AG09309 (cell line): Measurements from ENCODE around the gene AKT2.

Experiments used
- DNase-seq: peaks from one replicate; pipeline ENCODE4 v3.0.0-alpha.2; 2010; ENCODE audit warnings: low read depth
- H3K4me3 ChIP-seq: 2 replicates; pipeline ENCODE4 v1.5.1; 2011; ENCODE audit warnings: mild to moderate bottlenecking, low read depth, low read length, moderate library complexity; ENCODE audit not compliant: control insufficient read depth
- TF ChIP-seq, protein P1 (sequence below): IDR thresholded peaks from 2 replicates; pipeline ENCODE4 v1.5.1; 2011; ENCODE audit warnings: mild to moderate bottlenecking, low read depth, low read length, inconsistent platforms; ENCODE audit not compliant: insufficient read depth, control insufficient read depth; ENCODE audit errors: missing control alignments

Gene AKT2

DNA sequence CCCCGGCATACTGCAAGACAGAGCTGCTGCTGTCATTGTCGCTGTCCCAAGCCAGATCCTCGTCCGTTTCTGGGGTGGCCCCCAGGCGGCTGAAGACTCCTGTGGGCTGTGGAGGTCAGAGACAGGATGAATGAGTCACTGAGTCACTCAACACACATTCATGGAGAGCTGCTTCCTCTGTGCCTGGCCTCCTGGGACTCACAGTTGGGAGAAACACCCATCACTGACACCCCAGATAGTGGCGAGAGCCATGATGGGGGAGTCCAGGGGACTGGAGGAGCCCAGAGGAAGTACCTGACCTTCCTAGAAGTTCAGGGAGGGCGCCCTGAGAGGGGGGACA lies 37.1 kb upstream of the AKT2 start:
- H3K4me3 ChIP-seq, result no peak overlapping the region
- TF ChIP-seq, protein P1, sequence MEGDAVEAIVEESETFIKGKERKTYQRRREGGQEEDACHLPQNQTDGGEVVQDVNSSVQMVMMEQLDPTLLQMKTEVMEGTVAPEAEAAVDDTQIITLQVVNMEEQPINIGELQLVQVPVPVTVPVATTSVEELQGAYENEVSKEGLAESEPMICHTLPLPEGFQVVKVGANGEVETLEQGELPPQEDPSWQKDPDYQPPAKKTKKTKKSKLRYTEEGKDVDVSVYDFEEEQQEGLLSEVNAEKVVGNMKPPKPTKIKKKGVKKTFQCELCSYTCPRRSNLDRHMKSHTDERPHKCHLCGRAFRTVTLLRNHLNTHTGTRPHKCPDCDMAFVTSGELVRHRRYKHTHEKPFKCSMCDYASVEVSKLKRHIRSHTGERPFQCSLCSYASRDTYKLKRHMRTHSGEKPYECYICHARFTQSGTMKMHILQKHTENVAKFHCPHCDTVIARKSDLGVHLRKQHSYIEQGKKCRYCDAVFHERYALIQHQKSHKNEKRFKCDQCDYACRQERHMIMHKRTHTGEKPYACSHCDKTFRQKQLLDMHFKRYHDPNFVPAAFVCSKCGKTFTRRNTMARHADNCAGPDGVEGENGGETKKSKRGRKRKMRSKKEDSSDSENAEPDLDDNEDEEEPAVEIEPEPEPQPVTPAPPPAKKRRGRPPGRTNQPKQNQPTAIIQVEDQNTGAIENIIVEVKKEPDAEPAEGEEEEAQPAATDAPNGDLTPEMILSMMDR, result no peak
- DNase-seq, result no peak

DNA sequence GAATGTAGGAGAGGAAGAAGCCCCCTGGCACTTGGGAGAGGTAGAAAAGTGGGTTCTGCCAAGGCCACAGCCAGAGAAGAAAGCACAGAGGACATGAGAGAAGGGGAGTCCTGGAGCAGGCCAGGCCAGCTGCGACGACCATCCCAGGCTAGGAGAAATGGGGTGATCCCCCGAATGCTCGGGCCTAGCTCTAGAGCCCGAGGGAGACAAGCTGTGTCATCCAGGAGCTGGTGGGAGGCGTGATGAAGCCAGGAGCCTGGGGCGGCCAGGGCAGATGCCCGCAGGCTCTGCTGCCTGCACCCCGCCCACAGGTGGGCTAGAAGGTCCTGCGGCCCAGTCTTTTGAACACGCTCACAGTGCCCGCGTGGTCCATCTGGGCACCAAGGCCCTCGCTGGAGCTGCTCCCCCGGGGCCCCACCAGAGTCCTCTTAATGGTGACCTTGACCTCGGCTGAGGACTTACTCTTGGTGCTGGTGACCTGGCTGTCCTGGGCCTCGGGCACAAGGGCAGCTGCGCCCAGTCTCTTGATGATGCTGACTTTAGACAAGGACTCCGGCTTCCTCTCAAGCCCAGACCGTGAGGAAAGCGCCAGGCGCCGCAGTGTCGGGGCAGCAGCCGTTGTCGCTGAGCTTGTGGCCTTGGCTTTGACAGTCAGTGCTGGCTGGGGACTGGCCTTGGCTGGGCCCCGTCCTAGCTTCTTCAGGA lies 36.6 kb upstream of the AKT2 start:
- no peak for DNase-seq
- no peak overlapping the region for H3K4me3 ChIP-seq
- TF ChIP-seq, protein P1, result no peak

DNA sequence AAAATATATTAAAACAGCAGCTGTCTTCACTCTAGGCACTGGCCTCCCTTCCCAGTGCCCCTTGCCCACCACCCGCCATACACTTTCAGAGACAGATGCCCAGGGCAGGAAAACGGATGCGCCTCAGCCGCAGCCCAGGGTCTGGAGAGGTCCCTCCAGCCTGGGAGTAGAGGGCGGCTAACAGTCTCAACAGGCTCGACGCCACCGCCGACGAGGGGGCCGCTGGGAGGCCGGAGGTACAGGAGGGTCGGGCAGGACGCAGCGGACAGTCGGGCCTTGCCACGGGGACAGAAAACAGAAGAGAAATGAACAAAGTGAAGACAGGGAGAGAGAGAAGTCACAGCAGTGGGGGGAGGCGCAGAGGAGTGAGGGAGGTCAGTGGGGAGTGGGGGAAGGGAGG lies 35.9 kb upstream of the AKT2 start:
- TF ChIP-seq, protein P1, result no peak

DNA sequence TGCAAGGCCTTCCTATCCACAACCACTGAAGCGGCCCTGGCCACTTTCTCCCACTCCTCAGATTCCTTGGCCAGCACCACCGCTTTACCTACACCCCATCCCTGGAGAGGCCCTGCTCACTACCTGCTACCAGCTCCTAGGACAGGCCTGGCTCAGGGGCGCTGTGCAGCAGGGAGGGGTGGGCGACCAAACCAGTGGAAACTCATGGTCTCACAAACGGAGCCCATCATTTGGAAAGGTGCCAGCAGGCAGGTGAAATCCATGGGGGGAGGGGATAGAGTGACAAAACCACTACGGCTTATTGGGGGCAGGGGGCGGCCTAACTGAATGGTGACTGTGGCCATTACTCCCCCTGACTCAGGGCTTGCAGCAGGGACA lies 35.4 kb upstream of the AKT2 start:
- TF ChIP-seq, protein P1, result no peak
- DNase-seq, result no peak
- no peak overlapping the region for H3K4me3 ChIP-seq

More for the DNA sequence above, 35.9 kb upstream of the AKT2 start:
- no peak for DNase-seq
- H3K4me3 ChIP-seq, result no peak overlapping the region

DNA sequence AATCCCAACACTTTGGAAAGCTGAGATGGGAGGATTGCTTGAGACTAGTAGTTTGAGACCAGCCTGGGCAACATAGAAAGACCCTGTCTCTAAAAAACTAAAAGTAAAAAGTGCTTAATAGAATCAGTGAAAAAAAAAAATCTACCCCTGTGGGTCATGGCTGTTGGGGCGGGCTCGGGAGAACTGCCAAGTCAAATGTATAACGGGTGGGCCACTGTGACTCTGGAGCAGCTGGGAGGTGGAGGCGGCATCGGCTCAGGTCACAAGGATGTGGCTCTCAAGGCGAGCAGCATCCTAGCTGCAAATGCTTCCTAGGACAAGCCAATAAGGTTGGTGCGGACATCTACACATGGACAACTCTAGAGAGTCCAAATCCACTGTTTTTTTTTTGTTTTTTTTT lies 32.2 kb upstream of the AKT2 start:
- TF ChIP-seq, protein P1, result no peak
- no peak overlapping the region for H3K4me3 ChIP-seq
- DNase-seq, result no peak

DNA sequence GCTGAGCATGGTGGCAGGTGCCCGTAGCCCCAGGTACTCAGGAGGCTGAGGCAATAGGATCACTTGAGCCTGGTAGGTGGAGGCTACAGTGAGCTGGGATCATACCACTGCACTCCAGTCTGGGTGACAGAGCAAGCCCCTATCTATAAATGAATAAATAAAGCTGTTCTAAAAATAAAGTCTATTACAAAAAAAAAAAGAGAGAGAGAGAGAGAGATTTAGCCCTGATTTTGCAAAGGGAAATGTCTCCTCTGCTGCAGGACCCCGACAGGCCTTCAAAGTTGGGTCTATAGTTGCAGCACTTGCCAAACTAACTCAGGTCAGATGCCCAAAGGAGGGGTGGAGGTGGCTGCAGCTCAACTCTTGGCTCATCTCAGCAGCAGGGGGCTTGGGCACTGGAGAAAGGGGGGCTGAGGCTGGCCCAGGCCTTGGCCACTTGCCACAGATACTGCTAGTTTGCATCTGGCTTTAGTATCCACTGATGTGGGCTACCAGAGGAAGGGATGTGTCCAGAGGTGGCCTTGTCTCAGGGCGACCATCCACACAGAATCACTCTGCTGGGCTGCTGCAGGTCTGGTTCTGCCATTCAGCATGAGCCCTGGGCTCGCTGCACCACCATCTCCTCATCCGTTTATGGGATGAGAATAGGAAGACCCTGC lies 30.8 kb upstream of the AKT2 start:
- DNase-seq, result no peak
- TF ChIP-seq, protein P1, result no peak

More for the DNA sequence above, 30.8 kb upstream of the AKT2 start:
- no peak overlapping the region for H3K4me3 ChIP-seq
